Astrocyte of the spinal cord (primary cell): ENCODE results near the gene SFSWAP.

ENCODE experiments used
- DNase-seq: peaks from one replicate; pipeline ENCODE4 v3.0.0; 2011; ENCODE audit warnings: low read depth, low spot score
- H3K4me3 ChIP-seq: 2 replicates; pipeline ENCODE4 v1.5.1; 2011; ENCODE audit warnings: low read depth, mild to moderate bottlenecking, low read length, moderate library complexity
- in situ Hi-C: cut with HindIII; loops from 2 replicates; pipeline ENCODE4 v1.10.0; 2017; ENCODE audit warnings: low sequenced_read_pairs
- TF ChIP-seq, protein P1 (sequence below): IDR thresholded peaks from 2 replicates; pipeline ENCODE4 v1.5.1; 2012; ENCODE audit warnings: low read depth, mild to moderate bottlenecking, low read length, inconsistent platforms

The SFSWAP gene

DNA sequence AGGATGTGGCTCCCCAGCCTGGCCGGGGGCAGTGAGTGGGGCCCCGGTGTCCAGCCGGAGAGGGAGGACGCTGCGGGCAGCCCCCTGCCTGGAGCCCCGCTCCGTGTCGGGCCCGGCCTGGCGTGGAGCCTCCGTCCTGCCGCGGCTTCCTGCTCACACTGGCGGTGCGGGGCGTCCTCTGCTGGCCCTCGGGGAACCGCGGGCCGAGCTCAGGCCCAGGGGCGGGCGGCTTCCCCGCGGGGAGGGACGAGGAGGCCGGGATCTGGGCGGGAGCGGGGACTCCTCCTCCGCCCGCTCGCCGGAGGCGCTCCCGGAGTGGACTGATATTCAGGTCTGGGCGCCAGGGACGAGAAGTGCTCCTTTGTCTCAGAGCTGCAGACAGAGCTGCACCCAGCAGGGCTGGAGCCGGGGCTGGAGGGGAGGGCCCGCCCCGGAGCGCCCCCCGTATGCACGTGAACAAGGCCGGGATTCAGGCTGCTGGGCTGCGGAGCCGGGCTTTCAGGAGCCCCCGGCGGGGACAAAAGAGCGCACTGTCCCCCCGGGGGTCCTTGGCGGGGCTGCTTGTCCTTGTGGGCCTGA, 119.5 kb downstream of the SFSWAP start:
- peak overlapping the region; percentile 43 for H3K4me3 ChIP-seq
- DNase-seq, result peak; percentile 78
- in situ Hi-C loops, result no loop called here
- TF ChIP-seq, protein P1, sequence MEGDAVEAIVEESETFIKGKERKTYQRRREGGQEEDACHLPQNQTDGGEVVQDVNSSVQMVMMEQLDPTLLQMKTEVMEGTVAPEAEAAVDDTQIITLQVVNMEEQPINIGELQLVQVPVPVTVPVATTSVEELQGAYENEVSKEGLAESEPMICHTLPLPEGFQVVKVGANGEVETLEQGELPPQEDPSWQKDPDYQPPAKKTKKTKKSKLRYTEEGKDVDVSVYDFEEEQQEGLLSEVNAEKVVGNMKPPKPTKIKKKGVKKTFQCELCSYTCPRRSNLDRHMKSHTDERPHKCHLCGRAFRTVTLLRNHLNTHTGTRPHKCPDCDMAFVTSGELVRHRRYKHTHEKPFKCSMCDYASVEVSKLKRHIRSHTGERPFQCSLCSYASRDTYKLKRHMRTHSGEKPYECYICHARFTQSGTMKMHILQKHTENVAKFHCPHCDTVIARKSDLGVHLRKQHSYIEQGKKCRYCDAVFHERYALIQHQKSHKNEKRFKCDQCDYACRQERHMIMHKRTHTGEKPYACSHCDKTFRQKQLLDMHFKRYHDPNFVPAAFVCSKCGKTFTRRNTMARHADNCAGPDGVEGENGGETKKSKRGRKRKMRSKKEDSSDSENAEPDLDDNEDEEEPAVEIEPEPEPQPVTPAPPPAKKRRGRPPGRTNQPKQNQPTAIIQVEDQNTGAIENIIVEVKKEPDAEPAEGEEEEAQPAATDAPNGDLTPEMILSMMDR, result peak; percentile 63

DNA sequence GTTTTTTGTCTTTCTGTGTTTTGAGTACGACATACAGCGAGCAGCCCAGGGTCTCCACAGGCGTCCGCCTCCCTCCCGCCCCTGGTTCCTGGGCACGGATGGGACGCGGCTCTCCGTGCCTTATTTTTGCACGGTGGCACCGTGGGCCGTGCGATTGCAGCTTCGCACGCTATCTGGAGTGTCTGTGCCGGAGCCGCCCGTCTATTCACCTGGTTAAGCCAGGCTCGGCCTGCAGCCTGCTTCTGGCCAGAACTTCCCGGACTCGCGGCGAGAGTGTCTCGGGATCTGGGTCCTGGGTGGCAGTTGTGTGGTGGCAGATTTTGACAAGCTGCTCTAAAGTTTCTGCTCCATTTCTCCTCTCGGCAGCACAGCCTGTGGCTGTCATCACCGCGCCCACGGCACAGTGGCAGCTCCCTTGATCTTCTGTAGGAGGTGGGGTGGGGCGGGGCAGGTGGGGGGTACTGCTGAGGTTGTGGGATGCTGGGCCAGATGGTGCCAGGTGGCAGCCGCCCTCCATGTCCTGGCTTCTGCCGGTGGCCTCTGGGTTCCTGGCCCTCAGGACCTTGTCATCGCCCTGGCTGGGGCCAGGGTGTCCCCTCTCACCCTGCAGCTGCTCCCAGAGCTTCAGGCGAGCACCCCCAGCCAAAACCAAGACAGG, 120.2 kb downstream of the SFSWAP start:
- in situ Hi-C loops, result no loop called here
- TF ChIP-seq, protein P1, result no peak
- DNase-seq, result peak; percentile 10
- H3K4me3 ChIP-seq, result peak overlapping the region; percentile 43

DNA sequence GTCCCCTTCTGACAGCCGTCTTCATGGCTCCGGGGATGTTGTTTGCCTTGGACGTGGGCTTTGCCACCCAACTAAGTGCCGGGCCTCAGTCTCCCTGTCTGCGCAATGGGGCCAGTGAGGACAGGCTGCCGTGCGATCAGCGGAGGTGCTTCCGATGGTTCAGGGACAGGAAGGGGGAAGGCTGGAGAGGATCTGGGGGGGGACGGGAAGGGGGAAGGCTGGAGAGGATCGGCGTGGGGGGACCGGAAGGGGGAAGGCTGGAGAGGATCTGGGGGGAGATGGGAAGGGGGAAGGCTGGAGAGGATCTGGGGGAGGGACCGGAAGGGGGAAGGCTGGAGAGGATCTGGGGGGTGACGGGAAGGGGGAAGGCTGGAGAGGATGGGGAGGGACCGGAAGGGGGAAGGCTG, 120.7 kb downstream of the SFSWAP start:
- TF ChIP-seq, protein P1, result no peak
- DNase-seq, result no peak
- peak overlapping the region; percentile 5 for H3K4me3 ChIP-seq
- in situ Hi-C loops, result no loop called here

DNA sequence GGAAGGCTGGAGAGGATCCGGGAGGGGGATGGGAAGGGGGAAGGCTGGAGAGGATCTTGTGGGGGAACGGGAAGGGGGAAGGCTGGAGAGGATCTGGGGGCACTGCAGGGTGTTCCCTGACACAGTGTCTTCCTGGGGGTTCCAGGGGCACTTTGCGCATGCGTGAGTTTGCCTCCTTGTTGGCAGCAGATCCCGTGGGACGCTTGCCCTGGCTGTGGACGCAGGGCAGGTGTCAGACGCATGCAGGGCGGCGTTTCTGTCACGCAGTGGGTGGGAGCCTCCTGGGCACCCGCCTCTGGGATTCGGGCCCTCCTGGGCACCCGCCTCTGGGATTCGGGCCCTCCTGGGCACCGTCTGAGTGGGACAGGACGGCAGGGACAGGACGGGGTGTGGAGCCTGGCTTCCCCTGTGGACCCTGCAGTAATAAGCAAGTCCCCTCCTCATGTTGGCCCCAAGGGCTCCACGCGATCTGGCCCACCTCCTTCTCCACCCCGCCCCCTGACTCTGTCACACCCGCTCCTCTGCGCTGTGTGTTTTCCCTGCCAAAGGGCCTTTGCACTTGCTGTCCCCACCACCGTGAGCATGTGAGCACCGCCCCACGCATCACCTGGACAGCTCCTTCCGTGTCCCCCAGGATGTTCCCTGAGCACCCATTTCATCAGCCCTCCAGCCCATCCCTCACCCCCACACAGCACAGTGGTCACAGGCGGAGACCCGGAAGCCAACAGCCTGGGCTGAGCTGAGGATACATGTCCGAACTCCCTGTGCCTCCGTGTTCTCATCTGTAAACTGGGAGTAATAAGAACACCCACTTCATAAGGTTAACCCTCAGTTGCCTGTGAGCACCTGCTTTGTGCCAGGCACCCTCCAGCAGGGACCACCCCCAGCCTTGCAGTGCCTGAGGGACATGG, 121.7 kb downstream of the SFSWAP start:
- H3K4me3 ChIP-seq, result no peak overlapping the region
- DNase-seq, result no peak

DNA sequence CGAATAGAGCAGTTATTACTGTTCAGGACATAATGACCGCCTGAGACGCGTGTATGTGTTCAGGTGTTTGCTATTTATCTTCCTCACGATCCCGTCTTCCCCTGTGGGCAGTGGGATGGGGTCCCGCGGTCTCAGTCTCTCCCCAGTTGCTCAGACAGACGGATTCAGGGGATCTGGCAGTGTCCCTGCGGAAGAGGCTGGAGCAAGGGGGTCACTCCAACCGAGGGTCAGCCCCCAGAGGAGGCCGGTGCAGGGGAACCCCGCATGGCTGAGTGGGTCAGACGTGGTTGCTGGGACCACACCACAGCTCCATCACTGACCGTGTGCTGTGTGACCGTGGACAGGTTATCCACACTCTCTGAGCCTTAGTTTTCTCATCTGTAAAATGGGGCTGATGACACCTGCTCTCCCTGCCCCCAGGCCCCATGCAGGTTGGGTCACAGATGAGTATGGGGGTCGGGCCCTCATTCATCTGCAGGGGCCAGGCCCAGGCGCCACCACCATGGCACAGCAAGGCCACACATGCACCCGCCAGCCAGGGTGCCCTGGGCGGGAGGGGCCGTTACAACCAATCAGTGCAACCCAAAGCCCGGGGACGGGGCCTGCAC, 122.5 kb downstream of the SFSWAP start:
- in situ Hi-C loops, result no loop called here
- no peak overlapping the region for H3K4me3 ChIP-seq
- no peak for DNase-seq
- TF ChIP-seq, protein P1, result no peak

More for the DNA sequence above, 121.7 kb downstream of the SFSWAP start:
- TF ChIP-seq, protein P1, result no peak
- in situ Hi-C loops, result no loop called here
